GM21529 (cell line): ENCODE data around the gene ABCA7.
A peak's percentile ranks its signal among the peaks of the same experiment; 100 is the strongest.

Experiments used
- ATAC-seq: cut with Tn5 transposase; IDR thresholded peaks from one replicate; pipeline ENCODE4 v1.9.1; 2021; ENCODE audit not compliant: unreplicated experiment

Gene ABCA7

GRCh38 chr19:1070931-1071791 lies 31.3 kb downstream of the ABCA7 start:
- ATAC-seq, result no peak

- ATAC-seq, result no peak
These were observed 32.6 kb downstream of the ABCA7 start for GRCh38 chr19:1072371-1073015.

GRCh38 chr19:1073063-1073955 lies 33.4 kb downstream of the ABCA7 start:
- no peak for ATAC-seq

- ATAC-seq, result no peak
These were observed 34.1 kb downstream of the ABCA7 start for GRCh38 chr19:1073956-1074517.

- ATAC-seq, result no peak
These were observed 34.8 kb downstream of the ABCA7 start for GRCh38 chr19:1074544-1075283.

GRCh38 chr19:1076046-1076386 lies 36.1 kb downstream of the ABCA7 start:
- ATAC-seq, result no peak

- peak; percentile 58 for ATAC-seq
These were observed 37.0 kb downstream of the ABCA7 start for GRCh38 chr19:1076951-1077350.

- no peak for ATAC-seq
These were observed 39.7 kb downstream of the ABCA7 start for GRCh38 chr19:1079566-1080111.

- no peak for ATAC-seq
These were observed 40.7 kb downstream of the ABCA7 start for GRCh38 chr19:1080360-1081161.

- ATAC-seq, result no peak
These were observed 41.6 kb downstream of the ABCA7 start for GRCh38 chr19:1081301-1082164.

- ATAC-seq, result no peak
These were observed 42.4 kb downstream of the ABCA7 start for GRCh38 chr19:1082165-1082927.

GRCh38 chr19:1082928-1083816 lies 43.3 kb downstream of the ABCA7 start:
- ATAC-seq, result no peak

GRCh38 chr19:1084024-1084868 lies 44.3 kb downstream of the ABCA7 start:
- ATAC-seq, result no peak

- ATAC-seq, result no peak
These were observed 45.2 kb downstream of the ABCA7 start for GRCh38 chr19:1085053-1085658.

- ATAC-seq, result no peak
These were observed 46.0 kb downstream of the ABCA7 start for GRCh38 chr19:1085676-1086442.
